ENCODE measurements around the gene FARS2.

The FARS2 gene

DNA sequence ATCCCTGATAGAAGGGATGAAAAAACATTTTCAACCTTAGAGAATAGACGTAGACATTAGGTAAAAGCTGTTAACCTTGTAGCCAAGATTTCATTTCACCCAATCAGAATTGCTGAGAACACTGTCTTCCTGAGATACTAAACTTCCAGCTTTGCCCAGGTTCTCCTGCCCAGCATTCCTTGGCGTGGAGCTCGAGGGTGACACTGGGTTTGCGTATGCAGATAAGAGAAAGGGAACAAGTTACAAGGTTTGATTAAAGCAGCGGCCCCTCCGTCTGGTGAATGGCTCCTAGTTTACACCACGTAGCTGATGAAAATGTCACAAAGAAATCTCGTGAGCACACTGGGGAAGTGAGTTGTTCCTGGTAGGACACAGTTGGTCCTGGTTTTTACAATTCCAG lies 247.8 kb downstream of the FARS2 start:
- DNase-seq, result no peak

DNA sequence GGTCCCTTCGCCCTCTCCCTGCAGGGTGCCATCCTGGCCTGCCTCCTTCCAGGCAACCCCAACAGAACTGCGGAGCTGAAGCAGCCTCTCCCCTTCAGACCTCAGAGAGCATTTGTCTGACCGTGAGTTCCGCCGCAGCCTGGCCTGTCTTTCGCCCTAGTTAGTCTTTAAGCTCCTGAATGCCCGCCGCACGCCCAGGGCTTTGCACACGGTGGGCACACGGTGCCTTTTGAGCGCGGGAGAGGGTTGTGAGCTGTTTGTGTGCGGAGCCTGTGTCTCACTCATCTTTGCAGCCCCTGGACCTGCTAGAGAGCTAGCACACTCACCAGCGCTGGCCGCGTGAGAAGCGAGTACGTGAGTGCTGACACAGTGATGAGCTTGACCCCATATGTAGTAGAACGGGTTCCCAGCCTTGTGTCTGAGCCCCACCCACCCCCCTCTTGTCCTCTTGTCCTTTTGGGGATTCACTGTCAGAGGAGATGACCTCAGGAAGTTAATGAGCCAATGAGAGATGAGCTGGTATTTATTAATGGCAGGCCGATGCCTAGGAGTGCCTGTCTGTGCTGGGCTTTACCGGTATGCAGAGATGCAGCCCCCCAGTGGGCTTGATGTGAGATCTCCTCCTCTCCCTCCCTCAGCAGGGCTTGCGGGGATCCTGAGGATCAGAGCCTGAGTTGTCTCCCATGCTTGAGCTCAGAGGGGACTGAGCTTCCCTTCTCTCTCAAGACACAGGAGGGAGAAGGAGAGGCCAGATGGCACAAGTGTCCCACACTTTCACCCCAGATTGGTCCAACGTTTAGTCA lies 249.2 kb downstream of the FARS2 start:
- no peak for DNase-seq

DNA sequence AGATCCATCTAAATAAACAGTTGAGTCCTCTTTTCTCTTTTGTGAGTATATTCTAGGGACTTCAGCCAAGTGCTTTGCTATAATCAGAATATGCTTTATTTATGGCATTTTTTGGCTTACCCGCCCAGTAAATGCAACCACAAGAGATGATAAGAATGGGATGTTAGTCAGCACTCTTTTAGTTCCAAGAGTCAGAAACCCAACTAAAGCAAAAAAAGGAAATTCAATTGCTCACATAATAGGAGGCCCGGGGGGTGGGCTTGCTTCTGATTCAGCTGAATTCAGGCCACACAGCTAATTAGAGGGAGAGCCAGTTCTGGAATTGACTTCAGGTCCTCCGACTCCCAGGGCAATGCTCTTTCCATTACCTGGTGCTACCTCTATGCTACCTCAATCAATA lies 250.6 kb downstream of the FARS2 start:
- no peak for DNase-seq

DNA sequence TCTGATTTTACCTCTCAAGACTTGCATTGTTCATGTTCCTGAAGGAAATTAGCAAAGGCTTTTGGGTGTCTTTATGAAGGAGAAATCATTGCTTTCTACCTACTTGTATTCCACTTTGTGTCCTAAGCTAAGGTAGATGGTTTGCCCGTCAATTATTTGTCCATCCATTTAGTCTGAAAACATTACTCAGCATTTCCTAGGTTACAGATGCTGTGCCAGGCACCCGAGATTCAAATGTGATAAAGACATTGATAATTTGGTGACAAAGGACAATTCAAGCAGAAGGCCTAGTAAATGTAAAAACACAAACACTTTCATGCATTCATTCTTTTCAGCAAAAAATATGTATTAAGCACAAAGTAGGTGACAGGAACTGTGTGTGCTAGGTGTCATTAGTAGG lies 251.1 kb downstream of the FARS2 start:
- DNase-seq, result no peak

DNA sequence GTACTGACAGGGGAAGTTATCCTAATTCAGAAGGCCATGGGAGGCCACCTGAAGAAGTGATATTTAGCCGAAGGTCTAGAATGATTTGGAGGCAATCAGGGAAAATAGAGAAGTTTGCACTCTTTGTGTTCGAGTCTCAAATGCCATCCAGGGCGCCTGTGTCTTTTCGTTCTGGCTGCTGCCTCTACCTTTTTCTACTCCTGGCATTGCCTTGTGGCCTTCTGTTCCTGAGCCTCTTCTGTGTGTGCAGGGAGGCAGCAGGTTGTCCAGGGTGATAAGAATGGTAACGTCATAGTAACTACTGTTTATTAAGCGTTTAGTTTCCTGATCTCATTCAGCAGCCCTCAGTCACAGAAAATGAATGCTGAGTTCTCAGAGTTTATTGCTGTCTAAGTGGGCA lies 252.1 kb downstream of the FARS2 start:
- DNase-seq, result no peak

DNA sequence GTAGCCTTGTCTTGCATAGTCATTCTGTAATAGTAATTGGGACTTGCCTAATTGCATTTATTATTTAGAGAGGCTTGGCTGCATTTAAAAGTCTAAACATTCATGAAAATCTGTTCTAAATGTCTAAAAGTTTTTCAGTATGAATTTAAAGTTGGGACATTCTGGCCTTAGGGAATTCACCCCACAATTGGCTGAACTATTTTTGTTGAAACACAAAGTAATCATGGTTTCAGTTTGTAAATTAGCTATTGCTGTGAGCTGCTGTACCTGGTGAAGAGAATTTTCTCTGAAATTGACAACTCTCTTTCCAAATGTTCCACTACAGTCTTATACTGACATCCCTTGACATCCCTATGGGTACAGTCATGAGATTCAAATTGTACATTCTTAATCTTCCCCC lies 253.0 kb downstream of the FARS2 start:
- no peak for DNase-seq

DNA sequence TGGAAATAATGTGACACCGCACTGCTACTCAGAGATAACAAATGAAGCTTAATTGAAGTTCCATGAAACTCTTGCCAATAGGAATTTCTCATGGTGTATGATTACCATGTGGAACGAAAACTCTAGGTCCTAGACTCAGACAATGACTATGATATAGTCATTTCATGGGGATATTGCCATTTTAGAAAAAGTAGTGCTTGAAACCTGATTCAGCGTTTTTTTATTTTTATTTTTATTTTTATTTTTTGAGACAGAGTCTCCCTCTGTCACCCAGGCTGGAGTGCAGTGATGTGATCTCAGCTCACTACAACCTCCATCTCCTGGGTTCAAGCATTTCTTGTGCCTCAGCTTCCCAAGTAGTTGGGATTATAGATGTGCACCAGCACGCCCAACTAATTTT lies 253.9 kb downstream of the FARS2 start:
- DNase-seq, result no peak

DNA sequence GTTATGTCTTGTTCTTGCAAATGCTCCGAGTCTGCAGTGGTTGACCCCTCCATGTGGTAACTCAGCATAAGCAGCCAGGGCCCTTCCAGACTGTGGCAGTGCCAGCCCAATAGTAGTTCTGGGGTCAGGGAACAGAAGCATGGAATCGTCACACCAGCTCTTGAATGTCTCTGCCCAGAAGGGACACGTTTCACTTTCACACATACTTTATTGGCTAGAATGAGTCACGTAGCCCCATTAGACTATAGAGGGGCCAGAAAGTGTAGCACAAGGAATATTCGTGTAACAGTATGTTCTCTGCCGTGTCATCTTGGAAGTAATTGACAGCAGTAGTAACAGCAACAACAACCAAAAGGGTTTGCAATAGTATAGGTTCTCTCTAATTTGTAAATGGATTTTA lies 254.7 kb downstream of the FARS2 start:
- no peak for DNase-seq

DNA sequence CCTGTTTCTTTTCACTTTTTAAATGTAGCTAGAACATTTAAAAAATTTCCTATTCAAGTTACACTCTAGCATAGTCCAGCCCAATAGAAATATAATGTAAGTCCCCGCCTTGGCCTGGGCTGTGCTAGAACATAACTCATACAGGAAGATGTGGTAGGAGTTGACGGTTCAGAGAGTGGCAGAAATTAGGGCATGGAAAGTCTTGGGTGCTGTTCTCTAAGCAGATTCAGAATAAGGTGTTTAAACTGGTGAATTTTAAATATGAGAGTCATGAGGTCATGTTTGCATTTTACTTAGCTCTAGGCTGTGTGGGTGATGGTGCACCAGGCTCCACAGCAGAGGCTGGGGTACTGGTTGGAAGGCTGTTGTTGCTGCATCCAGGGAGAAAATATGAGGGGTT lies 256.5 kb downstream of the FARS2 start:
- DNase-seq, result no peak

DNA sequence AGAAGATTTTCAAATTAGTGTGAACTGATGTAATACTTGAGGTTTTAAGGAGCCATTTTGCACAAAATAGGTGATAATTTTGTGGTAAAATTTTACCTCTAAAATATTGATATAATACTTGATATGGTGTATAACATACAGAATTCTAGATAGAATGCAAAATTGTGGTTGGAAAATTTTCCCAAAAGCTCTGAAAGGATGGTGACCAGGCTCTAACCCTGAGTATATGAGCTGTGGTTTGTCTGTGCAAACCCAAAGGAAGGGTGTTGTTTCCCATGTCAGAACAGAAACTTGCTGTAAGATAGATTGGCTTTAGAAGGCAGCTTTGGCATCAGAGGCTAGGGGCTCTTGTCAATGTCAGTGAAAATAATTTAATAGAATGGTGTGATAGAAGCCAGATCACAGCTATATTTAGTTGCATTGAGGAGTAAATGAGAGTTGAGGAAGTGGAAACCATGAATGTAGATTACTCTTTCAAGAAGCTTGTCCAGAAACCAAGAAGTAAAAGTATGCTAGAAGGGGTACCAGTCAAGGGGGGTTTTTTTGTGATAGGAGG lies 257.7 kb downstream of the FARS2 start:
- no peak for DNase-seq

DNA sequence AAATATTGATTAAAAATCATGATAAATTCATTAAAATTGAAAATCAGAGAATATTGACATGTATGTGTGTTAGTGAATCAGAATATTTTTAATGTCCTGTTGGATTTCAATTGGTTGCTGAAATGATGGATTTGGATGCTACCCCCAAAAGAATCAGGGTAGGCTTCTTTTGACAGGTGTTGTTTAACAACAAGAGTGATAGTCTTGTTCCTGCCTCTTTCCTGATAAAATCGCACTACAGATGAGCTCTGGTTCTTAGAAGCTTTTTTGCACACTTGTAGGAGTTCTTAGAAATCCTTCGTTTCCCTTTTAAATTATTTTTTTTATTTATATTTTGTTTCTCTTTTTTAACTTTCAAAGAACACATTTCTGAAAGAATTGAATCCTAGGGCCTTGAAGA lies 259.5 kb downstream of the FARS2 start:
- DNase-seq, result no peak

DNA sequence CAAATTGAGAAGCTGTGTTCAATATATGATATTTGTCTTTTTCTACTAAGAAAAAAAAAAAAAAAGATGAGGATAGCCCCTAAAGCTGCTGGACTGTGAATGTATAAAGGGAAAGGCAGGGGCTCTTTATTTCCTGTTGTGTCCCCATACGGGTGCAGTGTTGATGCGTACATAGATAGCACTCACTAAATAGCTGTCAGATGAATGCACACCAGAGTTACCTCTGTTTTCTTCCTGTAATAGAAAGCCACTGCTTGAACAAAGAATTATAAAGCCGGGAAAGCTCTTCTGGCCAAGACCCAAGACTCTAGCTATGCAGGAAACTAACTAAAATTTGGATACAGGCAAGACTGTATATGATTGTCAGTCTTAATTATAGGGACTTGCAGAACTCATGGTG lies 260.0 kb downstream of the FARS2 start:
- no peak for DNase-seq

DNA sequence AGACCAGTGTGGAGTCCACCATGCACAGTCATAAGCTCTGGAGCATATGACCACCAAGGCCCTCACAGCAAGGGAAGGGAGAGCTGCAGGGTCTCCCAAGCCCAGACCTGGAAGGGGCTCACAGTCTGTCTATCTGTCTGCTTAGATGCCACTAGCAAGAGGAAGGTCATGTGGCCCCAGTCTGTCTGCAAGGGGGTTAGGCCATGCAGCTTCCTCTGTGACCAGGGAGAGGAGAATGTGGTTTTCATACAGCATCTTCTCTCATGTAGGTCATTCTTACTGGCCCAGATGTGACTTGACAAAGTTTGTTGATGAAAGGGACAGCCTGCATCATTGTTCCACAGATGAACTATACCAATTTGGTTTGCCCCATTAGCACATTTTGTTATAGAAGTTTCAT lies 260.8 kb downstream of the FARS2 start:
- DNase-seq, result no peak

DNA sequence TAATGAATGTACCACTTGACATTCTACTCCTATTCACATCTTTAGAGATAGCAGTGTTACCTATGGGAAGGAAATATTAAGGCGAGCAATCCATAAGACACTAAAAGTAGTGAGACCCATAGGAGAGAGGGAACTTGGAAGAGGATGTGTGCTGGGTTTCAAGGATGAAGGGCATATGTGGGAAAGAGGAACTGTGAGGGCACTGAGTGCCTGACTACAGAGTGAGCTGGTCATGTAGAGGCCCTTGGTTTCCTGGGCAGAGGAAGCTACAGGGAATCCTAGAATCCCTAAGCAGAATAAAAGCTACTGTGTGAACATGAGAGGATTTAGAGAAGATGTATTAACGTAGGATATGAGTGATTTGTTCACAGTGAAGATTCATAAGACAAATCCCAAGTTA lies 262.8 kb downstream of the FARS2 start:
- DNase-seq, result no peak

DNA sequence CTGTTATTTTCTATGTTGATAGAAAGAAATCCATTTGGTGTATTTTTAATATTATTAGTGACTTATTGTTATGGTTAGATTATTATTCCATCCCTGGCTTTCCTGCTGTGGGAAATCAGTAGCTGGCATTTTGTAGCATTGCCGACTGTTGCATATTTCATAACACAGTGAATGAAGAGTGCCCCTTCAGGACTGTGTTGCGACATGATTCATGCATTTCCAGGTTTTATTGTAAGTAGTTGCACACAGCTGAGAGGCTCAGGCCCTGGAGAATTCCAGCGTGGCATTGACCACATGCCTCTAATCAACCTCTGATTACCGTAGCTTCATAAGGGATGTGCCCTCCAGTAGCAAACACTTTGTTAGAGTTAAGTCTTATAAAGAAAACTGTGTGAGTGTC lies 263.9 kb downstream of the FARS2 start:
- no peak for DNase-seq

DNA sequence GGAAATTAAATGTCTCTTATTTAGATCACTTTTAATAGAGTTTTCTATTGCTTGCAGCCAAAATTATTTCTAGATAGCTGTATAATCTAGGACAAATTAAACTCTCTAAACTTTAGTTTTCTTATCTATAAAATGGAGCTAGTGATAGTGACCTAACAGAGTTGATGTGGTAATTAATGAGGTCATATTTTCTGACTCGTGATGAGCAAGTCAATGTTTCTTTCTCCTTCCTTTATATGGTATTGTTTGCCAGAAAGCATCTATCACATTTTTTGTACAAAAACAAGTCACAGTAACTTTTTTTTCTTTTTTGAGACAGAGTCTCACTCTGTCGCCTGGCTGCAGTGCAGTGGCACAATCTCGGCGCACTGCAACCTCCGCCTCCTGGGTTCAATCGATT lies 267.7 kb downstream of the FARS2 start:
- no peak for DNase-seq

DNA sequence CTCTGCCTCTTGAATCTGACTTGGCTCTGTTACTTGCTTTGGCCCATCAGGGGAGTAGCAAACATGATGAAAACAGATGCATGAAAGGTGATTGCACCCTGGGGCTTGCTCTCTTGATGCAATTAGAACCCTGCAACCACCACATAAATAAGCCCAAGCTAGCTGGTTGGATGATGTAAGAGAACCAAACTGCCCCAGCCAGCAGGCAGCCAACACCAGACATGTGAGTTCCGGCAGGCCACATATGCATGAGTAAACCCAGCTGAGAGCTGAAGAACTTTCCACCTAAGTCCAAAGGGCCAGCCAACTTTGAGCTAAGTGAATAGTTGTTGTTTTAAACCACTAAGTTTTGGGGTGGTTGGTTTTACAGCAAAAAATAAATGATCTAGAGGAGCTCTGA lies 268.4 kb downstream of the FARS2 start:
- no peak for DNase-seq

DNA sequence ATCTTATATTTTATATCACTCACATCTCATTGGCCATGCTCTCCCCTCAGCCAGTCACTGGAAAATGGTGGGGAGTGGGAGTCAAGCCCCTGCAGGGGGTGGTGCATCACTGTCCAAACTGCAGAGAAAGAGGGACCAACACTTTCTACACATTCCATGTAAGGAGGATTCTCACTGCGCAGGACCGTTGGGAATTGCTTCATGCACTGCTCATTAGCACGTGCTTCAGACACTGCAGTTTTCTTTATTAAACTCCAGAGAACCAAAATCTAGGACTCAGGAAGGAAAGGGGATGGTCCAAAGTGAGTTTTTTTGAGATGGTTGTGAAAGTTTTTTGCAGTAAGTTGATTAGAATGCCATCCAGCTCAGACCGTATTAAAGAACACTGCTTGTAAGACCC lies 269.8 kb downstream of the FARS2 start:
- DNase-seq, result no peak

DNA sequence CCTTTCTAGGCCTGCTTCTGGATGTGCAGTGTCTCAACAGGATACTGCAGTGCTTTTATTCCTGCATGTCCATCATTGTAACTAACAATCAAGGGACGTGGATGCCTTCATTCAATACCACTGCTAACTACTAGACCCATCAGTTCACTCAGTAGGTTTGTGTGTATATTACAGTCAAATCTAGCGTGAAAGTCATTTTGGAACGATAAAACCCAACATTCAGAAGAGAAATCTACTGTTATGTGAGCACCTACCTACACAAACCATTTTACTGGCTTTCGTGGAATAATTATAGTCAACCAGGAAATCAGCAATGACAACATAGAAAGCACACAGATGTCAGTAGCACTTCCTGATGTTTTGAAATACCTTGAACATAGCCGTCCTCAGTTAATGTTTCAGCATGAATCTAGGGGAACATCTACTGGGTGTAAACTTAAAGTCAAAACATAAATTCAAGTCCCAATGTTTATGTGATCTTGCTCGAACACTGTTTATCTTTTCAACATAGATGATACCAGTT lies 270.6 kb downstream of the FARS2 start:
- no peak for DNase-seq

DNA sequence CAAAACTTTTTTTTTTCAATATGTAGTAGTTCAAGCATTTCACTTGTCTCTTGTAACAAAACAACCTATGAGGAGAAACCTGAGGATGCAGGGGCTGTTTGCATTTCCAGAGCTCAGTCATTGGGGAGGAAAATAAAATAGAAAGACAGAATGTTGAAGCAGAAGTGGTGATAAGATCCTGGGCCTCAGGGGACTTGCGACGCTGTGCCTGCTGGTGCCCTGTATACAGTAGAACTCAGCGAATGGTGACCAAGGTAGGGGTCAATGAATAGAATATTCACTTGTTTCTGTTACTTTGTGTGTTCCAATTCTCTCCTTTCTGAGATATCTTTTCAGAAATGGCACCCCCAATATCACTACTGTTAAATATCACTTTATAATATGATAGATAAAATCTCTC lies 271.6 kb downstream of the FARS2 start:
- DNase-seq, result no peak

DNA sequence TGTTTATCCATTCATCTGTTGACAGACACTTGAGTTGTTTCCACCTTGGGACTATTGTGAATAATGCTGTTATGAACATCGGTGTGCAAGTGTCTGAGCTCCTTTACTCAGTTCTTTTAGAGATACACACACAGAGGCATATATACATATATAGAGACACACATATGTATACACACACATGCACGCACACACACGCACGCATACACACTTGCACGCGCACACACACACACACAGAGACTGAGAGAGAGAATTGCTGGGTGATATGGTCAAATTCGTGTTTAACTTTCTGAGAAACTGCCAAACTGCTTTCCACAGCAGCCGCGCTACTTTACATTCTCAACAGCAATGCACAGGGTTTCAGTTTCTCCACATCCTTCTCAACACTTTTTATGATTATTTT lies 273.3 kb downstream of the FARS2 start:
- no peak for DNase-seq

DNA sequence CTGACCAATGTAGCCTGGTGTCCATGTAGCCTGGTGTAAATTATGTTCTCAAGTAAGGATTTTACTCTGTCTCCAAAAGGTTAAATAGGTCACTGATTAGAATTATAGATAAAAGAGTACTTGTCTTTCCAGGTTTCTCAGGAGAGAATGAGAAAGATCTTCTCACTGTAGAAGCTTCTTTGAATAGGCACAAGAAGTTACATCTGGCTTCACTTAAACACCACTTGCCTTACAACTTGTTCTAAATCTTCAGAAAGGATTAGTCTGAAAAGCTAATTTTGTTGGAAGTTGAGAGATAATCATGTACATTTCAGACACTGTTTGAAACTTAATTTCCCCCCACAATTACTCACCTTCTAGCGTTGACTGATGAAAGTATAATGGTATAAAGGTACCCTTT lies 275.3 kb downstream of the FARS2 start:
- DNase-seq, result no peak

DNA sequence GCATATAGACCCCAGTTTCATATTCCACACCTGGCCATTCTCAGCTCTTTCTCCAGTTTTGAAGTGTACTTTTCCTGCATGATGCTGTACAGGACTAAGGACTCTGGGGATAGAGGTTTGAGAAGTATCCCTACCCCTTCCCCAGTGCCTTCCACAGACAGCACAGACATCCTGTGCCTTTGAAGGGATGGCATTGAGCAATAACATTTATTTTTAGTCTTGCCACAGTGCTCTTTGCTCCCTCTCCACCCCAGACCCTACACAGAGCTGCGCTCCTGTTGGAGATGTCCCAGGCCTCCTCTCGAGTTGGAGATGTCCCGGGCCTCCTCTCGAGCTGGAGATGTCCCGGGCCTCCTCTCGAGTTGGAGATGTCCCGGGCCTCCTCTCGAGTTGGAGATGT lies 275.8 kb downstream of the FARS2 start:
- no peak for DNase-seq

DNA sequence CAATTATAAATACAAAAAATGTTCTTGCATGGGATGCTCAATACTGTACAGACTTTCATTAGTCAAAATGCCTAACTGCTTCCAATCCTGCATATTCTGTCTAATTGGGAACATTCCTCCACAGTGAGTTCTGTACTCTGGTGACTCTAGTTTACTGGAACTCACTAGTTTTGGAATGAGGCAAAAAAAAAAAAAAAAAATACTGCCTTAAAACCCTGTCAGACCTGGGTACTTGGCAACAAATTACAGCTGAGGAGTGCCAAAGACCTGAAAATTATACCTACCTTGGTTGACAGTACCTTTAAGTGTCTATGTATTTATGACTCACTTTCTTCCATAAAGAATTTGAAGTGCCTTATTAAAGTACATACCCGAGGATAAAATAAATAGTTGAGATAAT lies 276.7 kb downstream of the FARS2 start:
- DNase-seq, result no peak

DNA sequence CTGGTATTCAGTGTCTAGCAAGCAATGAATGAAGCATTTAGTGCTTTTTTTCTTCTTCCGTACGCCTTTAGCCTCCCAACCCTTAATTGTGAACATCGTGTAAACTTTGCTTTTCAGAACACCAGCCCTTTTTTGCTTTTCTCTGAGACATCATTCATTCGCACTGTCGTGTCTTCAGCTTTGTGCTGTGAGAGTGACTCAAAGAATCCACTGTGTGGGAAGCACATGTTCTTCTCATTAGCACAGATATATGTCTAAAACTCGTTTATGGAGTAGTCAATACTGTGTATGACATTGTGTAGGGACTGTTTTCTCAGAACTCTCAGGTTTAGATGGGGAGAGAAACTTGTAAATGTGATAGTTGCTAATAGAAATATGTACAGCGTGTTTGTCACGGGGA lies 279.1 kb downstream of the FARS2 start:
- DNase-seq, result no peak
